ENCODE results near the gene ZFHX3. TPM values are rescaled to one million over a fixed set of nuclear protein-coding genes. Genes with fewer than 3 reads are reported as not detected.
A peak's percentile ranks its signal among the peaks of the same experiment; 100 is the strongest.

ZFHX3 gene
- total and polyA plus RNA-seq, 11 donors = 3.8 to 21.6 (median 13.6) TPM

GRCh38 chr16:72877374-72878028 is 170.4 kb downstream of the ZFHX3 start:
- peak overlapping the region in 10 of 12 donors; percentile 11 to 73 (median 54) for H3K27ac ChIP-seq
- intact Hi-C loops (cut with DNase I) = loop anchor here in 2 of 10 donors (2.0 to 5.0 kb wide), 2 partner anchors 35 to 61 kb away; no protein-coding TSS in a partner anchor
- no peaks in the 10 kb centered on the region for H3K27me3 ChIP-seq
- DNase-seq (no peak), ATAC-seq (peak; percentile 36 to 79 (median 64))
- H3K4me1 ChIP-seq = peaks cover 0 to 72% (median 36%) of the 10 kb centered on the region in 12 donors
- no peaks in the 10 kb centered on the region for H3K9me3 ChIP-seq
- 59 to 72% (median 65%) methylated on average over 12 of the region's 12 CpGs for WGBS, 4 donors
- no peak overlapping the region for H3K4me3 ChIP-seq
- TF ChIP-seq POLR2A (IDR thresholded peaks at IDR 0.05) (no peak), CTCF (IDR thresholded peaks at IDR 0.05) (no peak)
- no peaks in the 10 kb centered on the region for H3K36me3 ChIP-seq

- TF ChIP-seq CTCF (IDR thresholded peaks at IDR 0.05) (no peak), POLR2A (IDR thresholded peaks at IDR 0.05) (no peak)
- Histone ChIP-seq H3K27ac (peak overlapping the region in 11 of 12 donors; percentile 23 to 73 (median 53)), H3K9me3 (no peaks in the 10 kb centered on the region), H3K36me3 (no peaks in the 10 kb centered on the region), H3K4me1 (peaks cover 0 to 68% (median 36%) of the 10 kb centered on the region in 12 donors), H3K27me3 (no peaks in the 10 kb centered on the region), H3K4me3 (no peak overlapping the region)
- WGBS, 4 donors = 84 to 91% (median 89%) methylated on average over 9 of the region's 9 CpGs
- DNase-seq (no peak), ATAC-seq (no peak)
- intact Hi-C loops (cut with DNase I) = loop anchor here in 2 of 10 donors (2.0 to 5.0 kb wide), 2 partner anchors 35 to 62 kb away; no protein-coding TSS in a partner anchor
Measured at GRCh38 chr16:72876981-72877373, 171.0 kb downstream of the ZFHX3 start.

- ATAC-seq = peak; percentile 61 to 84 (median 80)
- TF ChIP-seq POLR2A (IDR thresholded peaks at IDR 0.05) (no peak), CTCF (IDR thresholded peaks at IDR 0.05) (no peak)
- H3K4me3 ChIP-seq = no peak overlapping the region
- WGBS, 4 donors = 42 to 58% (median 49%) methylated on average over 8 of the region's 8 CpGs
- intact Hi-C loops (cut with DNase I) = loop anchor here in 2 of 10 donors (2.0 to 5.0 kb wide), 2 partner anchors 34 to 63 kb away; no protein-coding TSS in a partner anchor
- no peaks in the 10 kb centered on the region for H3K27me3 ChIP-seq
- peak; percentile 79 to 83 (median 82) for DNase-seq
- no peaks in the 10 kb centered on the region for H3K36me3 ChIP-seq
- H3K4me1 ChIP-seq = peaks cover 0 to 61% (median 34%) of the 10 kb centered on the region in 12 donors
- H3K9me3 ChIP-seq = no peaks in the 10 kb centered on the region
- H3K27ac ChIP-seq = peak overlapping the region in 8 of 12 donors; percentile 27 to 73 (median 54)
Measured at GRCh38 chr16:72876221-72876620, 171.7 kb downstream of the ZFHX3 start.

DNA sequence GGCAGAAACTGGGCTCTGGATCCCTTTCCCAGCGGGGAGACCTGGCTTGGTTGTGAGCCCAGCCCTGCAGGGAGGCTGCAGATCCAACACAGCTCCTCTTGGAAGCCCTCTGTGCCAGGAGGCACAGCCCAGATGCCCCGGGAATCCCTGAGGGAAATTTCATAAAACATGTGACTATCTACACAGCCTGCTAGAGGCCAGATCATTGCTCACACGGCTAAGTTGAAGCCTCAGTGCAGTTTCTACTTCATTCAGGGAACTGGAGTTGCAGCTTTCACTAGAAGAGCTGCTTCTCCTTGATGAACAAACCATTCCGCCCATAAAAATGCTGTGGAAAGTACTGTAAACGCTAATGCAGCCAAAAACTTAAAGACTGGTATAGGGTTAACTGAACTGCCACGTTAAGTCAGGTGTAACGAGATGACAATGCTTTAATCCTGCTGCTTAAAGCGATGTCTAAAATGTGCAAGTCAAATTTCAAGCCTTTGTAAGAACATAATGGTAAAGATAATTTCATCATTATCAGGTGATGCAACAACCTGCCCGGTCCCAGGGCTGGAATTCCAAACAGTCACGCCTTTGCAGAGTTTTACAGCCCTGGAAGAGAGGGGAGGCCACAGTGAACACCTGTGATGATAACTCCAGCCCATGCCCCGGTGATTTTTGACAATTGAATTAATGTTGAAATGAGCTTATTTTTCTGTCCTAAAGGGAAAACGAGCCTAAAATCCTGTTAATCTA is 172.5 kb downstream of the ZFHX3 start:
- Histone ChIP-seq H3K4me1 (peaks cover 0 to 57% (median 33%) of the 10 kb centered on the region in 12 donors), H3K4me3 (no peak overlapping the region), H3K9me3 (no peaks in the 10 kb centered on the region), H3K27ac (peak overlapping the region in 5 of 12 donors; percentile 13 to 73 (median 53)), H3K36me3 (no peaks in the 10 kb centered on the region), H3K27me3 (no peaks in the 10 kb centered on the region)
- DNase-seq (no peak), ATAC-seq (no peak)
- 75 to 85% (median 82%) methylated on average over 12 of the region's 12 CpGs for WGBS, 4 donors
- intact Hi-C loops (cut with DNase I) = loop anchor here in 2 of 10 donors (2.0 to 5.0 kb wide), 2 partner anchors 33 to 63 kb away; no protein-coding TSS in a partner anchor
- no peak for TF ChIP-seq CTCF (IDR thresholded peaks at IDR 0.05)

Data from heart left ventricle (tissue), 16 donors.